RWPE2 (cell line): Measurements from ENCODE around the gene SCAMP2.
A peak's percentile ranks its signal among the peaks of the same experiment; 100 is the strongest.
"Not testable (repeated sequence)": the region's sequence is repeated elsewhere in the genome, so short reads cannot be mapped to it uniquely, and the experiment has no call there.

ENCODE experiments used
- ATAC-seq: fragments of 200-7000 bp; cut with Tn5 transposase; 3 replicates; pipeline ENCODE4 v1.9.1; 2021; ENCODE audit warnings: low read depth
- DNase-seq: peaks from one replicate; pipeline ENCODE4 v3.0.0-alpha.2; 2020; ENCODE audit warnings: low spot score
- H3K27ac ChIP-seq: fragments of 450-650 bp; 2 replicates; pipeline ENCODE4 v1.5.1; 2017; ENCODE audit warnings: mild to moderate bottlenecking; ENCODE audit not compliant: poor library complexity, severe bottlenecking
- H3K27me3 ChIP-seq: fragments of 250-450 bp; sonication (Bioruptor Pico); 2 replicates; pipeline ENCODE4 v1.5.1; 2021; ENCODE audit warnings: mild to moderate bottlenecking, moderate library complexity; ENCODE audit not compliant: insufficient read depth, poor library complexity, severe bottlenecking
- H3K36me3 ChIP-seq: fragments of 250-450 bp; sonication (Bioruptor Pico); 2 replicates; pipeline ENCODE4 v1.5.1; 2020; ENCODE audit warnings: low read depth, mild to moderate bottlenecking, moderate library complexity
- H3K4me1 ChIP-seq: fragments of 250-450 bp; sonication (Bioruptor Pico); 2 replicates; pipeline ENCODE4 v1.5.1; 2021; ENCODE audit warnings: mild to moderate bottlenecking, moderate library complexity; ENCODE audit not compliant: insufficient read depth, poor library complexity, severe bottlenecking
- H3K4me3 ChIP-seq: fragments of 250-450 bp; sonication (Bioruptor Pico); 2 replicates; pipeline ENCODE4 v1.5.1; 2021; ENCODE audit warnings: mild to moderate bottlenecking, moderate library complexity; ENCODE audit not compliant: severe bottlenecking
- H3K9me3 ChIP-seq: fragments of 250-450 bp; sonication (Bioruptor Pico); 2 replicates; pipeline ENCODE4 v1.5.1; 2021; ENCODE audit warnings: mild to moderate bottlenecking, moderate library complexity; ENCODE audit not compliant: severe bottlenecking
- TF ChIP-seq, protein P1 (sequence below): fragments of 450-650 bp; IDR thresholded peaks from one replicate; pipeline ENCODE4 v1.5.1; 2017; ENCODE audit warnings: mild to moderate bottlenecking, moderate library complexity; ENCODE audit not compliant: poor library complexity, severe bottlenecking

Gene SCAMP2, protein sequence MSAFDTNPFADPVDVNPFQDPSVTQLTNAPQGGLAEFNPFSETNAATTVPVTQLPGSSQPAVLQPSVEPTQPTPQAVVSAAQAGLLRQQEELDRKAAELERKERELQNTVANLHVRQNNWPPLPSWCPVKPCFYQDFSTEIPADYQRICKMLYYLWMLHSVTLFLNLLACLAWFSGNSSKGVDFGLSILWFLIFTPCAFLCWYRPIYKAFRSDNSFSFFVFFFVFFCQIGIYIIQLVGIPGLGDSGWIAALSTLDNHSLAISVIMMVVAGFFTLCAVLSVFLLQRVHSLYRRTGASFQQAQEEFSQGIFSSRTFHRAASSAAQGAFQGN

DNA sequence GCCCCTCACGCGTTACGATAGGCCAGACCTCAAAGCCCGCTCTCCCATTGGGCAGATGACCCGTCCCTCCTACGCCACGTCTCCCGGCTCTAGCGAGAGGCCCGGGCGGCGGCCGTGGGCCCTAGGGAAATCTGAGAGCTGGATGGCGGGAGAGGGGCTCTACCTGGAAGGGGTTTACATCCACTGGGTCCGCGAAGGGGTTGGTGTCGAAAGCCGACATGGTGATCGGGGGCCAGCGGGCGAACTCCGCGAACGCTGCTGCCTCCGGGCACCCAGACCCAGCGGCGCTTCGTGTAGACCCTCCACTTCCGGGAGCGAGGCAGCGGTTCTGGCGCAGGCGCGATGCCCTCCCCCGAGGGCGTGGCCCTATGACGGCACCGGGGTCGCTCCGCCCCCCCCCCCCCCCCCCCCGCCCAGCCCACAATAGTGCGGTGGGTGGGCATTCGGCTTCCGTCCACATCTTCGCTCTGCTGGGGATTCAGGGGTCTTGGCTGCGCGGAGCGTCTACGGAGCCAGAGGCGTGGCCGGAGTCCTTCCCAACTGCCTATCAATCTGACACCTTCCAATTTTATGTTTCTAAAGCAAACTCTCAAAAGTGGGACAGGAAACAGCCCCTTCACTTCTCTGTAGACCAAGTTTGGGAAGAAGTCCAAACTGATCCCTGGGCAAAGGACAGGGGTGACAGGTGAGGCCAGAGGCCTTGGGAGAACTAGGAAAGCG, at the start of gene SCAMP2:
Gene SCAMP2, minus strand, starts transcription at position 330 of the 720 bp plus-strand sequence. Its CDS starts 110 bp downstream, at position 220.
- Histone ChIP-seq H3K36me3 (peaks cover 11% of the 10 kb centered on the region), H3K27ac (peak within 1 kb of the TSS; percentile 74), H3K27me3 (no peaks in the 10 kb centered on the region), H3K4me1 (peaks cover 23% of the 10 kb centered on the region), H3K9me3 (no peaks in the 10 kb centered on the region), H3K4me3 (peak within 1 kb of the TSS; percentile 97)
- peak; percentile 97 for ATAC-seq
- peak; percentile 100 for DNase-seq
- TF ChIP-seq, protein P1, sequence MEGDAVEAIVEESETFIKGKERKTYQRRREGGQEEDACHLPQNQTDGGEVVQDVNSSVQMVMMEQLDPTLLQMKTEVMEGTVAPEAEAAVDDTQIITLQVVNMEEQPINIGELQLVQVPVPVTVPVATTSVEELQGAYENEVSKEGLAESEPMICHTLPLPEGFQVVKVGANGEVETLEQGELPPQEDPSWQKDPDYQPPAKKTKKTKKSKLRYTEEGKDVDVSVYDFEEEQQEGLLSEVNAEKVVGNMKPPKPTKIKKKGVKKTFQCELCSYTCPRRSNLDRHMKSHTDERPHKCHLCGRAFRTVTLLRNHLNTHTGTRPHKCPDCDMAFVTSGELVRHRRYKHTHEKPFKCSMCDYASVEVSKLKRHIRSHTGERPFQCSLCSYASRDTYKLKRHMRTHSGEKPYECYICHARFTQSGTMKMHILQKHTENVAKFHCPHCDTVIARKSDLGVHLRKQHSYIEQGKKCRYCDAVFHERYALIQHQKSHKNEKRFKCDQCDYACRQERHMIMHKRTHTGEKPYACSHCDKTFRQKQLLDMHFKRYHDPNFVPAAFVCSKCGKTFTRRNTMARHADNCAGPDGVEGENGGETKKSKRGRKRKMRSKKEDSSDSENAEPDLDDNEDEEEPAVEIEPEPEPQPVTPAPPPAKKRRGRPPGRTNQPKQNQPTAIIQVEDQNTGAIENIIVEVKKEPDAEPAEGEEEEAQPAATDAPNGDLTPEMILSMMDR = no peak

DNA sequence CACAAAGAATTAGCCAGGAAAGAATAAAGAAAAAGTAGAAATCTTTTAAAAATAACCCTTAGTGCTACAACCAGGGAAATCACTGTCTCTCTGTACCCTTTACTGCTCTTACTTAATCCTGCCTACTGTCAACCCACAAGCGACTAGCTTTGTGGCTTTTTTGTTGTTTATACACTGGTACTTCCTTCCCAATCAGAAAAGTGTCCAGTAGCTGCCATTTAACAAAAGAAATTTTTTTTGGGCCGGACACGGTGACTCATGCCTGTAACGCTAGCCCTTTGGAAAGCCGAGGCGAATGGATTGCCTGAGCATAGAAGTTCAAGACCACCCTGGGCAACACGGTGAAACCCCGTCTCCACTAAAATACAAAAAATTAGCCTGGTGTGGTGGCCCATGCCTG, 47.3 kb upstream of the SCAMP2 start:
- Histone ChIP-seq H3K36me3 (peaks cover 94% of the 10 kb centered on the region), H3K4me3 (no peak overlapping the region), H3K4me1 (no peaks in the 10 kb centered on the region), H3K27me3 (no peaks in the 10 kb centered on the region), H3K9me3 (no peaks in the 10 kb centered on the region), H3K27ac (no peak overlapping the region)
- ATAC-seq (no peak), DNase-seq (no peak)
- TF ChIP-seq, protein P1 = no peak

DNA sequence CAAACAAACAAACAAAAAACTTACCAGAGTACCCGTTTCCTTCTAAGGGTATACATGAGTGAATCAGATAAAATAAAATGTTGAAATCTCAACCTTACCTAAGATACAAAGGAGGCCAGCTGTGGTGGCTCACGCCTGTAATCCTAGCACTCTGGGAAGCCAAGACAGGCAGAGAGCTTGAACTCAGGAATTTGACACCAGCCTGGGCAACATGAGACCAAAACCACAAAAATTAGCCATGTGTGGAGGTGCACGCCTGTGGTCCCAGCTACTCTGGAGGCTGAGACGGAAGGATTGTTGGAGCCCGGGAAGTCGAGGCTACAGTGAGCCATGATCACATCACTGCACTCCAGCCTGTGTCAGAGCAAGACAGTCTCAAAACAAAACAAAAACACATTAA, 44.5 kb upstream of the SCAMP2 start:
- DNase-seq (no peak), ATAC-seq (no peak)
- Histone ChIP-seq H3K4me3 (no peak overlapping the region), H3K36me3 (peaks cover 78% of the 10 kb centered on the region), H3K9me3 (no peaks in the 10 kb centered on the region), H3K27ac (no peak overlapping the region), H3K4me1 (no peaks in the 10 kb centered on the region), H3K27me3 (no peaks in the 10 kb centered on the region)
- TF ChIP-seq, protein P1 = no peak

DNA sequence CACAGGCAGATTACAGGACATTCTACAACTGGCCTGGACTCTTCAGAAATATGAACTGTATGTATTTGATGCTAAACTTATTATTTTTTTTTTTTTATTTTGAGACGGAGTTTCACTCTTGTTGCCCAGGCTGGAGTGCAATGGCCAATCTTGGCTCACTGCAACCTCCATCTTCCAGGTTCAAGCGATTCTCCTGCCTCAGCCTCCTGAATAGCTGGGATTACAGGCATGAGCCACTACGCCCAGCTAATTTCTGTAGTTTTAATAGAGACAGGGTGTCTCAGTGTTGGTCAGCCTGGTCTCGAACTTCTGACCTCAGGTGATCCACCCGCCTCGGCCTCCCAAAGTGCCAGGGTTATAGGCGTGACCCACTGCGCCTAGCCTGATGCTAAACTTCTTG, 40.6 kb upstream of the SCAMP2 start:
- H3K36me3 ChIP-seq = peaks cover 42% of the 10 kb centered on the region
- H3K27ac ChIP-seq, DNase-seq, H3K4me3 ChIP-seq, H3K9me3 ChIP-seq, H3K4me1 ChIP-seq, H3K27me3 ChIP-seq, ATAC-seq: not testable (repeated sequence)

DNA sequence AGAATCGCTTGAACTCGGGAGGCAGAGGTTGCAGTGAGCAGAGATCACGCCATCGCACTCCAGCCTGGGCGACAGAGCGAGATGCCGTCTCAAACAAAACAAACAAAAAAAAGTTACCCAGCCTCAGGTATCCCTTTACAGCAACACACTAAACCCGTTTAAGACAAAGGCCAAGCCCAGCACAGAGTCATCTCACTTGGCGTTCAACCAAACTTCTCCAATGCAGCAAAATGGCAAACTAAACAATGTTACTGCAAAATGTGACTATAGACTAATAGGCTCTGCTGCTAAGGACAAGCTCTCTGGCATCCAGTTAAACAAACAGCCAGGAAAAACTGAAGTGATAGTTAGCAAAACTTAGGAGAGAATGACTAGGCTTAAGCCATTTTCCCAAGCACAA, 39.9 kb upstream of the SCAMP2 start:
- TF ChIP-seq, protein P1 = no peak
- no peaks in the 10 kb centered on the region for H3K9me3 ChIP-seq
- H3K36me3 ChIP-seq = peaks cover 34% of the 10 kb centered on the region
- H3K27me3 ChIP-seq = no peaks in the 10 kb centered on the region
- H3K4me1 ChIP-seq = no peaks in the 10 kb centered on the region
- no peak overlapping the region for H3K4me3 ChIP-seq
- no peak overlapping the region for H3K27ac ChIP-seq
- ATAC-seq = peak; percentile 21; the same call in 1 of the 3 replicates
- DNase-seq = no peak
